Body of pancreas (tissue), 4 donors: ENCODE data around the gene LRRC73.

ENCODE experiments used
- POLR2A ChIP-seq, 3 donors: fragments of 450-650 bp; IDR thresholded peaks; one replicate each; pipeline ENCODE4 v1.6.1; 2016; ENCODE audit warnings: antibody characterized with exemption in 3 of 3, mild to moderate bottlenecking in 2 of 3
- TF ChIP-seq, protein P1 (sequence below), 7 experiments: fragments of 450-650 bp in 4 of 7; fragments of 200-600 bp in 3 of 7; sonication (generic) in 3 of 7; IDR thresholded peaks; one replicate each; pipeline ENCODE4 v1.5.1; 2016 to 2019; ENCODE audit warnings: antibody characterized with exemption in 7 of 7

DNA sequence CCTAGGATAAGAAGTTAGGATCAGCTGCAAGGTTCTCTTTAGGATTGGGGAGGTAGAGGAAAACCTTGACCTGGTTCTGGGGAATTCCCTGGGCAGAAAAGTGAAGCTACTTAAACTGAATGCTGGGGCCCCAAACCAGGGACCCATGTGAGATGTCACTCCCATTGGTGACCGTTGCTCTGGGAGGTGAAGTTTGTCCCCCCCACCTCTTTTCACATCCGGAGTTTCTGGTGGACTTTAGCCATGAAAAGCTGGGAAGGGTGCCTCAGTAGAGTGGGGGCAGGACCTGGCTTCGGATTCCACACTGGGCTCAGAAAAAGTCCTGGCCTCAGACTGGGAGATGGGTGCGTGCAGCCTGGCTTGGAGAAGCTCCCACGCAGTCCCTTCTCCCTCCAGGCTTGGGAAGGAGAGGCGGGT, 19.6 kb downstream of the LRRC73 start:
- TF ChIP-seq, protein P1, sequence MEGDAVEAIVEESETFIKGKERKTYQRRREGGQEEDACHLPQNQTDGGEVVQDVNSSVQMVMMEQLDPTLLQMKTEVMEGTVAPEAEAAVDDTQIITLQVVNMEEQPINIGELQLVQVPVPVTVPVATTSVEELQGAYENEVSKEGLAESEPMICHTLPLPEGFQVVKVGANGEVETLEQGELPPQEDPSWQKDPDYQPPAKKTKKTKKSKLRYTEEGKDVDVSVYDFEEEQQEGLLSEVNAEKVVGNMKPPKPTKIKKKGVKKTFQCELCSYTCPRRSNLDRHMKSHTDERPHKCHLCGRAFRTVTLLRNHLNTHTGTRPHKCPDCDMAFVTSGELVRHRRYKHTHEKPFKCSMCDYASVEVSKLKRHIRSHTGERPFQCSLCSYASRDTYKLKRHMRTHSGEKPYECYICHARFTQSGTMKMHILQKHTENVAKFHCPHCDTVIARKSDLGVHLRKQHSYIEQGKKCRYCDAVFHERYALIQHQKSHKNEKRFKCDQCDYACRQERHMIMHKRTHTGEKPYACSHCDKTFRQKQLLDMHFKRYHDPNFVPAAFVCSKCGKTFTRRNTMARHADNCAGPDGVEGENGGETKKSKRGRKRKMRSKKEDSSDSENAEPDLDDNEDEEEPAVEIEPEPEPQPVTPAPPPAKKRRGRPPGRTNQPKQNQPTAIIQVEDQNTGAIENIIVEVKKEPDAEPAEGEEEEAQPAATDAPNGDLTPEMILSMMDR (IDR thresholded peaks at IDR 0.05) = no peak
- TF ChIP-seq POLR2A (IDR thresholded peaks at IDR 0.05) = no peak
